NOMO-1 (cell line): ENCODE results near the gene SYT4.
"Not testable (repeated sequence)": the region's sequence is repeated elsewhere in the genome, so short reads cannot be mapped to it uniquely, and the experiment has no call there.

Experiments used
- DNase-seq, 2 experiments: peaks; one replicate each; lab custom pipeline; 2025; ENCODE audit not compliant: unreplicated experiment in 2 of 2; lab: John Stamatoyannopoulos, UW

Gene SYT4

DNA sequence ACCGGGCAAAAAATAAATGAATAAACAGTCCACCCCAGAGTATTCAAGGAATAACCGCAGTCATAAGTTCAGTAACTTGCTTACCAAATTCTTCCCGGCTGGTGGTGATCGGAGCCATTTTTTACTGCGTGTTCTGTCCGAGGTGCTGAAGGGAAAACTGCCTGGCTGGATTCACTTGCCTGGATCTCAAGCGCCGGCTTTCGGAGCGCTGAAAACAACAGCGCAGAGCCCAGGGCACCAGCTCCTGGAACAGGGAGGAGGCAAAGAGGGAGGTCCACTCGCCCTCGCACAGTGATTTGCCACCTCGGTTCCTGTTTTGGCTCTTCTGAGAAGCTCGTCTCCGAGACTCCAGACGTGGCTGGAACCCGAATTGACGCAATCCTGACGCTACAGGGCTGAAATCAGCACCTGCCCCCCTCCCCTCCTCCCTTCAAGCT is at the start of gene SYT4:
TSS of gene SYT4 (minus strand) at position 327 of the 437 bp plus-strand sequence. CDS start at position 118, 209 bp downstream.
- no peak for DNase-seq

- no peak for DNase-seq
Measured at GRCh38 chr18:43322132-43322531, 44.8 kb upstream of the SYT4 start.

DNA sequence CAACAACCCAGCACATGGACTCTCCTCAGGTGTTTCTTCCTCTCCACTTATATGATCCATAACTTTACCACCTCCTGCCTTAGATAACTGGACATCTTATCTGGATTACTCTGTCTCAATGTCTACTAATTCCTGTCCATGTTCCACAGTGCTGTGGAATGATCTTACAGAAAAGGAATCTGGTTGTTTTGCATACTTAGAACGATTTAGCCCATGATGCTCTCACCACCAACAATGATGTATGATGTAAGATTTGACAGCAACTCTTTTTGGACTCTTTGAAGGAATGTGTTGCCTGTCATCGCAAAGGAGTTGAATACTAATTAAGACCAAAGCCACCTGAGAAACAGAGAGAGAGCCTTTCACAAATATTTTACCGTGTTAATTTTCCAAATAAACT is 37.7 kb upstream of the SYT4 start:
- no peak for DNase-seq

DNA sequence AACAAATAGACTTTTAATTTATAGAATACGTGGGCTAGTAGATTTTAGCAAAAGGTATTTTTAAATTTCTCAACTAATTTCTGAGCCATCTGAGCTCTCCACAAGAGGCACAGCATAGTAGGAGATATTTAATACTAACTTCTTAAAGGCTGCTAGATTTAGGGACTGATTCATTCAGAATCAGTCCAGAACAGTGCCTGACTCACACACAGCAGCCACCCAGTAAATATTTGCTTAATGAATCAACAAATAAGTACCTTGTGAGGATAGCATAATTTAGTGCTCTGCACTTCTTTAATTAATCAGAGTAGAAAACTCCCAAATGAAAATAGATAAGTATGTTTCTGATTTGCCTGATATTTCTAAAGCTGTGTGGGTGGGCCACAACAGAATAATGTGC is 35.6 kb upstream of the SYT4 start:
- no peak for DNase-seq

- DNase-seq, result no peak
Measured at GRCh38 chr18:43310239-43310638, 32.9 kb upstream of the SYT4 start.

GRCh38 chr18:43303376-43303775 is 26.1 kb upstream of the SYT4 start:
- no peak for DNase-seq

- not testable (repeated sequence) for DNase-seq
Measured at GRCh38 chr18:43286187-43286586, 8.9 kb upstream of the SYT4 start.

DNA sequence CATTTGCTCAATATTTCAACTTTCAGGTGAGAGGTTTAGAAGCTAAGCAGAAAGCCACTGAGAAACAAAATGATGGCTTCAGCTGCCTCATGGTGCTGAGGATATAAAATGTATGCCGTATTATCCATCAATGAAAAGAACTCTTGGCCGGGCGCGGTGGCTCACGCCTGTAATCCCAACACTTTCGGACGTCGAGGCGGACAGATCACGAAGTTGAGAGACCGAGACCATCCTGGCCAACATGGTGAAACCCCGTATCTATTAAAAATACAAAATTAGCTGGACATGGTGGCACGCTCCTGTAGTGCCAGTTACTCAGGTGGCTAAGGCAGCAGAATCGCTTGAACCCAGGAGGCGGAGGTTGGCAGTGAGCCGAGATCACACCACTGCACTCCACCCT is 6.0 kb upstream of the SYT4 start:
- no peak for DNase-seq

DNA sequence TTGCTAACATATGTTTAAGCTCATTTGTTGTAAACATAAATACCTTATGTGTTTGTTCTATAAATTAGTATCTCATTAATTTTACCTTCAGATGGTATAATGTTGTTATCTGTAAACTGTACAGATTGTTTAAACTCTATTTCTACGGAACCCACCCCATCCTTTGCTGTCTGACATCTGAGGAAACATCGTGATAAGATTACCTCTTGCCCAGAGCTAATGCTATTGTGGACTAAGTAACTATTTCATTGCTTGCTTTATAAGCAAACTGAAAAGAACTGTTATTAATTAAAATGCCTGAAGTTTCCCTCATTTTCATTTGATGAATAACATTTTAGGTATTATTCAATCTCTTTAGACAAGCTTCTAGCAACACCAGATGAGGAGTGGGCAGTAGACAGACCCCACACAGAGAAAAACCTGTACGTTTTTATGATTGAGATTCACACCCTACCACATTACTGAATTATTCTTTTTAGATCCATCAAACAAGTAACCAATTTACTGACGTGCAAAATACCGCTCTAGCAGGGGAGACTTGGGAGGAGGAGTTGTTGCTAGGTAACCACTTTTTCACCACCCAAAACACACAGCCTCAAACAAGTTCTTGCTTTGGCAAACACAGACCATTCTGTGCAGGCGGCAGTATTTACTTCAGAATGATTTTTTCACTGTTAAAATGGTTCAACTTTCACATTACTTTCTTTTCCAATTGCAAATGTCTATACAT is 1.9 kb upstream of the SYT4 start:
- DNase-seq, result no peak

DNA sequence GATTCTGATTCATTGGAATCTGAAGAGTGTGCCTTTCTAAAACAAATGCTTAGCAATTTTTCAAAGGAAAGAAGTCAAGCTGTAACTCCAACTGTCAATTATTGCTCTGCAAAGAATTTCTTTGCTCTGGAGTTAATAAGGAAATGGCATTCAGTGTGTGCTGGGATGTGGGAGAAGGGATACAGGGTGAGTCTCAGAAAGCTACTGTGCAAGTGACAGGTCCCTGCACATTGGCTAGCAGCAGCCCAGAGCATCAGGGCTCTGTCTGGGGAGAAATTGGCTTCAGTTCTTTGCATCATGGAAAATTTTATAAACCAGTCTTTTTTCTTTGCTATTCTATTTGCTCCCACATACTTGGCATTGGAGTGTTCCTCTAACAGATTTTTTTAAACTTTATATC is 1.1 kb upstream of the SYT4 start:
- no peak for DNase-seq

DNA sequence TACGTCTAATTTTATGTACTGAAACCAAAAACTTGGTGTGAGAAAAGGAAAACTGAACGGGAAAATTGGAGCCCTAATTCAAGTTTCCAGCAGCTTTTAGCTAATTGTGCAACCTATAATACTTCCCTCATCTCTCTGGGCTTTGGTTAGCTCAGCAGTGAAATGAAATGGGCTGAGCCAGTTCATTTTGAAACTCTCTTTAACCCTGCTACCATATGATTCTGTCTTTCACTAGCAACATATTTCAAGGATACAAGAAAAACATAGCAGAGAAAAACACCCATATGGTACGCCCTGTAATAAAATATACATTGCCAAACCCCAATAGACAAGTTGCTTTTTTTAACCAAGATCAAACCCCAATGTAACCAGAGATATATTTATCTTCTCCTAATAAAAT is 799 bp downstream of the SYT4 start:
- no peak for DNase-seq

GRCh38 chr18:43275546-43275945 is 1.7 kb downstream of the SYT4 start:
- DNase-seq, result no peak

DNA sequence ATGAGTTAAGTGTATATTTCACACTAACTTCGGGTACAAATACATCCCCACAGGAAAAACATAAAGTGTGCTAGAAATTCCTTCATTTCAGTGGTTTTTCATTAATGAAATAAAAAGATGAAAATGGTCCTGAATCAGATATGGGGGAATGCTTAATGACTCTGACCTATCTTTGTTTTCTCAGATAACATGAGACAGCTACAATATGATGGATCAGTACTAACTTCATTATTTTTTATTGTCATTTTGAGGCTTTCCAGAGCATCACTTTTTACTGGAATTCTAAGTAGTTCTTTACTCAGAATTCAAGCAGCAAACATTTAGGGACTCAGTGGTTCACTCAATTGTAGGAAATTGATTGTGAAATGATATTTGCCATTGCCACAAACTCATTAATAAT is 2.8 kb downstream of the SYT4 start:
- no peak for DNase-seq

- peak in 1 of 2 experiments; percentile 1 for DNase-seq
Measured at GRCh38 chr18:43271593-43272432, 5.5 kb downstream of the SYT4 start.

- DNase-seq, result no peak
Measured at GRCh38 chr18:43267818-43268217, 9.5 kb downstream of the SYT4 start.

DNA sequence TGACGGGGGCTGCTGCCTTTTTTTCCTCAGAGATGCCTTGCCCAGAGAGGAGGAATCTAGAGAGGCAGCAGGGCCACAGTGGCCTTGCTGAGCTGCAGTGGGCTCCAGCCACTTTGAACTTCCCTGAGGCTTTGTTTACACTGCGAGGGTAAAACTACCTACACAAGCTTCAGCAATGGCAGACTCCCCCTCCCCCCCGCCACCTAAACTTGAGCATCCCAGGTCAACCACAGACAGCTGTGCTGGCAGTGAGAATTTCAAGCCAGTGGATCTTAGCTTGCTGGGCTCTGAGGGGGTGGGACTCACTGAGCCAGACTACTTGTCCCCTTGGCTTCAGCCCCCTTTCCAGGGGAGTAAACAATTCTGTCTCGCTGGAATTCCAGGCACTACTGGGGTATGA is 11.8 kb downstream of the SYT4 start:
- DNase-seq, result no peak

DNA sequence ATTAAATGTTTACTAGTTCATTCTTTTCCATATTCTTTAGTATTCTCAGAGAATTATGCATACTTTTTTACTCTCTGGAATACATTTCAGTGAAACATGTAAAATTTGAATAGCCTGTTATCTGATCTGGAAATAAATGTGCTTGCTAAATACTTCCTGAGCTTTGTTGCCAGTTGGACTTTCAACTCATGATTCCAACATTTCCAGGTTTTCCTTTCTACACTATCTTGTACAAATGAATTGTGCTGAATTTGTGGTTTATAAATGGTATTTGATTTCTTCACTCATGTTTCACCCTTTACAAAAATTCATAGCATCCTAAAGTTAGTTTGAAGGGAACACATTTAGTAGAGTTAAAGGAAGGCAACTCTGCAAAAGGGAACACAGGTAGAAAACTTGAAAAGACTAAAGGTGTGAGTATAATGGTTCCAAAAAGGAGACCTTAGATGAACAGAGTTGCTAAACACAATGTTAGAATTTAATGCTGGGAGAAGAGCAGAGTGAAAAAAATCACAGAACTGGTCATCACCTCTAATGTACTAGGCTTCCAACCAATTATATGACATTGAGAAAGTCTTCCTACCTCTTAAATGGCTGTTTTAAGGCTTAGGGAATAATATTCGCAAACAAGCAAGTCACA is 28.6 kb downstream of the SYT4 start:
- no peak for DNase-seq

DNA sequence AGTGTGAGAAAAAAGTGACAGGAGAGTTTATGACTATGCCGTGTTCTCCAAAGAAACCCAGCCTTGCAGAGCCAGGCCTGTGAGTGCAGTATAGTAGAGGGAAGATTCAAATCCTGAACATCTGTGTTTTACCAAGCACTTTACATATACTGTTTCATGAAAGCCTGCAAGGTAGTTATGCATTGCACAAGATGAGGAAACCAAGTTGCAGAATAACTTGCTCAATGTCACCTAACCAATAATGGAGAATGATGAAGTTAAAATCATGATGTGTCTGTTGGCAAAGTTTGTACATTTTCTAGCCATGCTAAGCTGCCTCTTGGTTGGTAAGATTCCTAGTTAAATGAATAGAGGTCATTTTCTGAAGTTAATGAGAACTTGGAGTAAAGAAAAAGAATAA is 29.3 kb downstream of the SYT4 start:
- no peak for DNase-seq

- no peak for DNase-seq
Measured at GRCh38 chr18:43238429-43238828, 38.9 kb downstream of the SYT4 start.

- DNase-seq, result no peak
Measured at GRCh38 chr18:43236921-43237320, 40.4 kb downstream of the SYT4 start.

DNA sequence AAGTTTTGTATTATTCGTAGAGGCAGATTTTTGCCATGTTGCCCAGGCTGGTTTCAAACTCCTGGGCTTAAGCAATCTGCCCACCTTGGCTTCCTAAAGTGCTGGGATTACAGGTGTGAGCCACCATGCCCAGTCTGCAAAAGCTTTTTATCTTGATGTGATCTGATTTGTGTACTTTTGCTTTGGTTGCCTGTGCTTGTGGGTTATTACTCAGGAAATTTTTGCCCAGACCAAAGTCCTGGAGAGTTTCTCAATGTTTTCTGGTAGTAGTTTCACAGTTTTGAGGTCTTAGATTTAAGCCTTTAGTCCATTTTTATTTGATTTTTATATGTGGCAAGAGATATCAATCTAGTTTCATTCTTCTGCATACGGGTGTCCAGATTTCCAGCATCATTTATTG is 42.4 kb downstream of the SYT4 start:
- DNase-seq, result no peak

DNA sequence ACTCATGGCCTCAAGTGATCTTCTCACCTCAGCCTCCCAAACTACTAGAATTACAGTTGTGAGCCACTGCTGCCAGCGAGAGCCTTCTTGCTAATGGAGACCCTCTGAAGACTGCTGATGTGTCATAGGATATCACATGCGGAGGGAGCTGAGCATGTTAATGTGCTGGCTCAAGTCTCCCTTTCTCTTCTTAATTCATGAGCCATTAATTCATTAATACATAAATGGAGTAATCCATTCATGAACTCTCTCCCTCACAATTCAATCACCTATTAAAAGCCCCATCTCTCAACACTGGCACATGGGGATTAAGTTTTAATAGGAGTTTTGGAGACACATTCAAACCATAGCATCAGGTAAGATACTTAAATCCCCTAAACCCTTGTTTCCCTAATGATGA is 54.8 kb downstream of the SYT4 start:
- DNase-seq, result no peak
